Trophoblast cell (in vitro differentiated cells and primary cell): ENCODE measurements around the gene NCOA6.

Experiments
- DNase-seq, 2 donors: peaks; one replicate each; pipeline ENCODE4 v3.0.0-alpha.2; 2016
- H2AFZ ChIP-seq: 2 replicates; pipeline ENCODE4 v1.6.1; 2013; ENCODE audit warnings: low read length, moderate library complexity, mild to moderate bottlenecking; ENCODE audit not compliant: insufficient read depth, poor library complexity
- H2AK5ac ChIP-seq: 2 replicates; pipeline ENCODE4 v1.6.1; 2013; ENCODE audit warnings: mild to moderate bottlenecking, low read length
- H2BK120ac ChIP-seq: 2 replicates; pipeline ENCODE4 v1.6.1; 2013; ENCODE audit warnings: low read length, mild to moderate bottlenecking, moderate library complexity; ENCODE audit not compliant: insufficient read depth, poor library complexity
- H2BK12ac ChIP-seq: 2 replicates; pipeline ENCODE4 v1.6.1; 2013; ENCODE audit warnings: mild to moderate bottlenecking, low read length, moderate library complexity
- H2BK5ac ChIP-seq: 2 replicates; pipeline ENCODE4 v1.6.1; 2013; ENCODE audit warnings: low read length, low read depth, moderate library complexity, mild to moderate bottlenecking; ENCODE audit not compliant: poor library complexity
- H3K14ac ChIP-seq: 2 replicates; pipeline ENCODE4 v1.6.1; 2013; ENCODE audit warnings: mild to moderate bottlenecking, low read length
- H3K18ac ChIP-seq: 2 replicates; pipeline ENCODE4 v1.6.1; 2013; ENCODE audit warnings: mild to moderate bottlenecking, low read length
- H3K23ac ChIP-seq: 2 replicates; pipeline ENCODE4 v1.6.1; 2013; ENCODE audit warnings: low read length
- H3K27ac ChIP-seq: 2 replicates; pipeline ENCODE4 v1.5.1; 2013; ENCODE audit warnings: low read depth, mild to moderate bottlenecking, inconsistent platforms, low read length, moderate library complexity
- H3K27me3 ChIP-seq: 2 replicates; pipeline ENCODE4 v1.6.1; 2013; ENCODE audit warnings: inconsistent platforms, mild to moderate bottlenecking, low read length, moderate library complexity; ENCODE audit not compliant: insufficient read depth
- H3K36me3 ChIP-seq, 2 experiments: 1 replicate in 1 of 2; 2 replicates in 1 of 2; pipeline ENCODE4 v1.6.1; 2013; ENCODE audit warnings: low read length in 2 of 2, mild to moderate bottlenecking in 2 of 2, moderate library complexity in 1 of 2; ENCODE audit not compliant: insufficient read depth in 2 of 2, control insufficient read depth in 1 of 2
- H3K4ac ChIP-seq: 2 replicates; pipeline ENCODE4 v1.6.1; 2013; ENCODE audit warnings: low read depth, mild to moderate bottlenecking, low read length, moderate library complexity
- H3K4me1 ChIP-seq, 2 experiments: 1 replicate in 1 of 2; 2 replicates in 1 of 2; pipeline ENCODE4 v1.6.1; 2013; ENCODE audit warnings: low read length in 2 of 2, mild to moderate bottlenecking in 2 of 2, moderate library complexity in 1 of 2; ENCODE audit not compliant: insufficient read depth in 2 of 2, control insufficient read depth in 1 of 2
- H3K4me2 ChIP-seq: 2 replicates; pipeline ENCODE4 v1.6.1; 2013; ENCODE audit warnings: inconsistent platforms, mild to moderate bottlenecking, low read length, moderate library complexity
- H3K4me3 ChIP-seq: 2 replicates; pipeline ENCODE4 v1.5.1; 2013; ENCODE audit warnings: mild to moderate bottlenecking, low read depth, low read length, inconsistent platforms
- H3K79me1 ChIP-seq: one replicate; pipeline ENCODE4 v1.6.1; 2013; ENCODE audit warnings: low read length
- H3K79me2 ChIP-seq: 2 replicates; pipeline ENCODE4 v1.6.1; 2013; ENCODE audit warnings: low read length, mild to moderate bottlenecking; ENCODE audit not compliant: control insufficient read depth, insufficient read depth, poor library complexity
- H3K9ac ChIP-seq: 2 replicates; pipeline ENCODE4 v1.6.1; 2013; ENCODE audit warnings: mild to moderate bottlenecking, low read length
- H3K9me3 ChIP-seq: 2 replicates; pipeline ENCODE4 v1.6.1; 2013; ENCODE audit warnings: low read depth, mild to moderate bottlenecking, control low read depth, inconsistent platforms, low read length; ENCODE audit not compliant: insufficient read depth
- H4K12ac ChIP-seq: 2 replicates; pipeline ENCODE4 v1.6.1; 2013; ENCODE audit warnings: low read depth, mild to moderate bottlenecking, low read length, moderate library complexity
- H4K8ac ChIP-seq: 2 replicates; pipeline ENCODE4 v1.6.1; 2013; ENCODE audit warnings: low read depth, mild to moderate bottlenecking, low read length, moderate library complexity
- H4K91ac ChIP-seq: one replicate; pipeline ENCODE4 v1.6.1; 2013; ENCODE audit warnings: low read depth, mild to moderate bottlenecking, low read length, moderate library complexity
- WGBS: extraction: QIAGEN DNeasy Blood & Tissue Kit; methylation state at CpG from one replicate; pipeline ENCODE4 v1.1.7; 2013; ENCODE audit warnings: missing lambda C conversion rate; ENCODE audit not compliant: insufficient read length, insufficient coverage; ENCODE audit errors: extremely low coverage; 5-methylcytosine and 5-hydroxymethylcytosine counted together

Gene NCOA6

DNA sequence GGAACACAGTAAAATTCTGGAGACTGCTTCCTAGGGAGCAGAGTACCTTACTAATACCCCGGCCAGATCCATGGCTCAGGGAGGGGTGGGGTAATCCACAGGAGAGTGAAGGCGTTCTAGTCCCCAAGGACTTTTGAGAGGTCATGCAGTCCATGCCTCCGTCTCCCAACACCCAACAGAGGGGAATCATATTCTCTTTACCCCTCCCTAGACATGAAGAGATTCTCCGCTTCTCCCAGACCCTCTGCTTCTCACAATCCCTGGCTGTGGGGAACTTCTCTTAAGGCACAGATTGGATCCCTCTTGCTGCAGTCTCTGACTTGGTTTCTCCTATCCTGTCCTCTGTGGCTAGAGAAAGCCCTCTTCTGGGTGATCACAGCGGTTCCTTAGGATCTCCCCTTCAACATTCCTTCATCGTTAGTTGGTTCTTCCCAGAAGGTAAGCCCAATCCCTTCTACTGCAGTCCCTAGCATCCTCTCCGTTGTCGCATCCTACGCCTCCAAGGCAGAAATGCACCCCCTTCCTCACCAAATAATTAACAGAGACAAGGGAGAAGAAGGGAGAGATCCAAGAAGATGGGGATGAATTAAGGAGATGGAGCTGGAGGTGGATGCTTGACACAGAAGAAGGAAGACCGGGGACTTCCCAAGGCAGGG is 46.6 kb upstream of the NCOA6 start:
- Histone ChIP-seq H3K23ac (no peak overlapping the region), H2AFZ (peak overlapping the region; percentile 58), H3K4me3 (peak overlapping the region; percentile 73), H3K27me3 (no peaks in the 10 kb centered on the region), H4K8ac (peak overlapping the region; percentile 80), H2BK12ac (peak overlapping the region; percentile 4), H3K4ac (peak overlapping the region; percentile 50), H2BK5ac (no peak overlapping the region), H3K14ac (peak overlapping the region; percentile 64), H3K27ac (no peak overlapping the region), H4K91ac (peak overlapping the region; percentile 67), H3K4me2 (peak overlapping the region; percentile 71), H3K36me3 (no peaks in the 10 kb centered on the region), H3K79me1 (peaks cover 8% of the 10 kb centered on the region), H2AK5ac (no peak overlapping the region), H3K79me2 (peaks cover 8% of the 10 kb centered on the region), H3K18ac (peak overlapping the region; percentile 41), H3K9me3 (no peaks in the 10 kb centered on the region), H3K4me1 (peaks cover 4 to 17% of the 10 kb centered on the region in 2 experiments), H4K12ac (peak overlapping the region; percentile 44), H3K9ac (no peak overlapping the region), H2BK120ac (peak overlapping the region; percentile 61)
- WGBS: no CpG with 5 or more reads among the region's 10 CpGs
- no peak for DNase-seq

GRCh38 chr20:34871320-34871926 is 46.0 kb upstream of the NCOA6 start:
- DNase-seq: no peak
- Histone ChIP-seq H3K9me3 (no peaks in the 10 kb centered on the region), H3K27ac (no peak overlapping the region), H3K4me3 (peak overlapping the region; percentile 41), H3K4ac (no peak overlapping the region), H4K12ac (no peak overlapping the region), H3K23ac (no peak overlapping the region), H3K36me3 (no peaks in the 10 kb centered on the region), H3K14ac (no peak overlapping the region), H4K8ac (no peak overlapping the region), H2BK5ac (no peak overlapping the region), H2BK120ac (no peak overlapping the region), H3K79me1 (peaks cover 5% of the 10 kb centered on the region), H3K27me3 (no peaks in the 10 kb centered on the region), H3K4me2 (peak overlapping the region; percentile 71), H3K9ac (no peak overlapping the region), H3K79me2 (peaks cover 3% of the 10 kb centered on the region), H4K91ac (no peak overlapping the region), H2BK12ac (no peak overlapping the region), H2AK5ac (no peak overlapping the region), H3K18ac (no peak overlapping the region), H2AFZ (no peak overlapping the region), H3K4me1 (peaks cover 4 to 17% of the 10 kb centered on the region in 2 experiments)
- WGBS: no CpG with 5 or more reads among the region's 7 CpGs

DNA sequence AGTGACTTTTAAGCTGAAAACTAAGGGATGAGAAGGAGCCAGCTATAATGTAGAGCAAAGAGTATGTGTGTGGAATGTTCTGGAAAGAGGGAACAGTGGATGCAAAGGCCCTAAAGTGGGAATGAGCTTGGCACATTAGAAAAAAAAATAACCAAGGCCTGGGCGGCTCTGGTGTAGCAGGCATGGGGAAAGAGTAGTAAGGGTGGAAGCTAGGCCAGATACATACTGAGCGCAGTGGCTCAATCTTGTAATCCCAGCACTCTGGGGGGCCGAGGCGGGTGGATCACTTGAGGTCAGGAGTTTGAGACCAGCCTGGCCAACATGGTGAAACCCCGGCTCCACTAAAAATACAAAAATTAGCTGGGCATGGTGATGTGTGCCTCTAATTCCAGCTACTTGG is 38.8 kb upstream of the NCOA6 start:
- no peaks in the 10 kb centered on the region for H3K4me1 ChIP-seq
- H3K27ac ChIP-seq: no peak overlapping the region
- no peak overlapping the region for H2AK5ac ChIP-seq
- no peak overlapping the region for H2BK120ac ChIP-seq
- H3K79me2 ChIP-seq: no peaks in the 10 kb centered on the region
- no peak overlapping the region for H3K4me2 ChIP-seq
- H3K23ac ChIP-seq: no peak overlapping the region
- H3K9ac ChIP-seq: no peak overlapping the region
- H4K91ac ChIP-seq: no peak overlapping the region
- no peak overlapping the region for H4K8ac ChIP-seq
- H3K18ac ChIP-seq: no peak overlapping the region
- H3K4ac ChIP-seq: no peak overlapping the region
- H2BK5ac ChIP-seq: no peak overlapping the region
- whole genome bisulfite sequencing: no CpG with 5 or more reads among the region's 5 CpGs
- H4K12ac ChIP-seq: no peak overlapping the region
- H3K4me3 ChIP-seq: no peak overlapping the region
- no peak overlapping the region for H2BK12ac ChIP-seq
- DNase-seq: no peak
- H3K36me3 ChIP-seq: peaks cover 8 to 17% of the 10 kb centered on the region in 2 experiments
- H3K9me3 ChIP-seq: peaks cover 2% of the 10 kb centered on the region
- no peaks in the 10 kb centered on the region for H3K27me3 ChIP-seq
- no peak overlapping the region for H2AFZ ChIP-seq
- no peak overlapping the region for H3K14ac ChIP-seq
- H3K79me1 ChIP-seq: no peaks in the 10 kb centered on the region

DNA sequence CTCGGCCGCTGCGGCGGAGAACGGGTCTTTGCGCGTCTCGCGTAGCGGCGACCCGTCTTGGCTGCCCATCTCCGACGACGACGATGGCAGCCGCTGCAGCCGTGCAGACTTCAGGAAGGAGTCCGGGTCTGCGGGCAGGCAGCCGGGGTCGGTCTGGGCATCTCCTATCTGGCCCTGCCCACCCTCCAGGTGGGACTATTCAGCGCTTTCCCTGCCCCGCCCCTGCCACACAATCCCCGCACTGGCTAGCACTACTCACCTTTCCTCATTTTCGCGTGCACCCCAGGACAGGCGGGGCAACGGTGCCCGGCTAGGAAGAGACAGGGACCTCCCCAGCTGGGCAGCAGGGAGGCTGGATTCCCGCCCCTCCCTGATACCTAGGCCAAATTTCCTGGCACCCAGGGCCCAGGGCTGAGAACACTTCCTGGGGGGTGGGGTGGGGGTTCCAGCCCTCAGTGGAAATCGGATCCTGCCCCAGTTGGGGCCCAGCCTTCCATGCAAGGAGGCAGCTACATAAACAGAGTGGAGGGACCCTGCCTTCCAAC is 38.0 kb upstream of the NCOA6 start:
- Histone ChIP-seq H4K91ac (no peak overlapping the region), H4K8ac (no peak overlapping the region), H3K18ac (no peak overlapping the region)

More for the DNA sequence above, 38.0 kb upstream of the NCOA6 start:
- no CpG with 5 or more reads among the region's 32 CpGs for WGBS
- no peaks in the 10 kb centered on the region for H3K27me3 ChIP-seq
- H4K12ac ChIP-seq: no peak overlapping the region
- H2BK12ac ChIP-seq: no peak overlapping the region
- no peak for DNase-seq
- no peak overlapping the region for H3K4me2 ChIP-seq
- no peaks in the 10 kb centered on the region for H3K79me2 ChIP-seq
- H3K14ac ChIP-seq: no peak overlapping the region
- H3K79me1 ChIP-seq: no peaks in the 10 kb centered on the region
- peaks cover 8 to 19% of the 10 kb centered on the region in 2 experiments for H3K36me3 ChIP-seq
- no peak overlapping the region for H3K4me3 ChIP-seq
- no peak overlapping the region for H3K9ac ChIP-seq
- no peaks in the 10 kb centered on the region for H3K4me1 ChIP-seq
- no peak overlapping the region for H2BK120ac ChIP-seq
- no peak overlapping the region for H3K23ac ChIP-seq
- H2AFZ ChIP-seq: no peak overlapping the region
- peaks cover 2% of the 10 kb centered on the region for H3K9me3 ChIP-seq
- H2BK5ac ChIP-seq: no peak overlapping the region
- H2AK5ac ChIP-seq: no peak overlapping the region
- H3K27ac ChIP-seq: no peak overlapping the region
- H3K4ac ChIP-seq: no peak overlapping the region
